NCI-H1694 treated with DMSO at 0.1 percent for 48 hours (cell line): ENCODE measurements around the gene CST9.

Experiments
- DNase-seq: peaks from one replicate; lab custom pipeline; 2025; lab: John Stamatoyannopoulos, UW

CST9 gene, protein sequence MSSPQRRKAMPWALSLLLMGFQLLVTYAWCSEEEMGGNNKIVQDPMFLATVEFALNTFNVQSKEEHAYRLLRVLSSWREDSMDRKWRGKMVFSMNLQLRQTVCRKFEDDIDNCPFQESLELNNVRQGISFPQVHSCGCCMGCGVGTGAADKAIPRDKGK

DNA sequence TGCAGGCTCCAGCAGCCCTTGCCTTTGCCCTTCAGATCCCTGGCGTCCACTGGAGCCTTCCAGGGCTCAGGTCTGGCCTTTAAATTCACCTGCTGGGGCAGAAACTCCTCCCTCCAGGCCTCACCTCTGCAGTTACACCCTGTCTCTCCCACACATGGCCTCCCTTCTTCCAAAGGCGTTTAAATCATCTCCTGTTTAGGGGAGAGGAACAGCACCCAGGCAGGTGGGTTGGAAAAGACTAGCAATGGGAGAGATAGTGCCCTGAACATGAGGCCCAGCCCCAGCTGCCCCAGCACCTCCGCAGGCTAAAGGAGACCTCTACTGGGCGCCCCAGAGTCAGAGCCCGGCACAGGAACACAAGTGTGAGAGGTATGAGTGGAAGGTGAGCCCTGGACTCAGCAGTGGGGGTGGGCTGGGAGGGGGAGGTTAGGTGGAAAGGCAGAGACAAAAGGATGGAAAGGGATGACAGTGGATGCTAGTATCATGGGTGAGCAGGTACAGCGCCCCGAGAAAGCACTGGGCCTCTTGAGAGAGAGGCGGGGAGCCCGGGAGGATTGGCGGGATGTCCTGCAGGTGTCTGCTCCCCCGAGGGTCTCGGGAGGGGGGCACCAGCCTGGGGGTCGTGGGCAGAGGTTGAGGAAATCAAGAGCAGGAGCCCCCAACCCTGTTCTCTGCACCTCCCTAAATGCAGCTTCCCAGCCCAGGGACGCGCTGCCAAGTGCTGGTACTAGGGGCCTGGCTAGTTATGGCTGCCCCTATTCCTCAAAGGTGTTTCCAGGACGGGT, at the start of gene CST9:
CST9 (minus strand) TSS at position 51 of the 785 bp plus-strand sequence. CDS start 53 bp downstream, outside the sequence.
- DNase-seq = no peak

DNA sequence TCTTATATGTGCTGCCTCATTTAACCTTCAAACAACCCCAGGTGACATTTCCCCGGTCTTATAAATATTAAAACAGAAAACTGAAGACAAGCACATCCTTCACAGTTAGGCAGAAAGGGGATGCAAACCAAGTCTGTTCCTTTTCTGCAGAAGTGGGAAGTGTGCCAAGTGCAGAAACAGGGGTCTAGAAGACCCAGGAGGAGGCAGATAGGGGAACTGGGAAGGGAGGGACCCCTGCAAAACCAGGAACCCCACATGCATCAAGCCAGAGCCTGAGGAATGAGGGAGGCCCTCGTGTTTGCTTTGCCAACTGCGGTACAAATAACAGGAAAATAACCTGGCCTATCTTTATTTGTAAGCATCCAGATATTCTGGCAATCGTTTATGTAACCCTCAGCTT, 49.0 kb upstream of the CST9 start:
- DNase-seq = no peak

DNA sequence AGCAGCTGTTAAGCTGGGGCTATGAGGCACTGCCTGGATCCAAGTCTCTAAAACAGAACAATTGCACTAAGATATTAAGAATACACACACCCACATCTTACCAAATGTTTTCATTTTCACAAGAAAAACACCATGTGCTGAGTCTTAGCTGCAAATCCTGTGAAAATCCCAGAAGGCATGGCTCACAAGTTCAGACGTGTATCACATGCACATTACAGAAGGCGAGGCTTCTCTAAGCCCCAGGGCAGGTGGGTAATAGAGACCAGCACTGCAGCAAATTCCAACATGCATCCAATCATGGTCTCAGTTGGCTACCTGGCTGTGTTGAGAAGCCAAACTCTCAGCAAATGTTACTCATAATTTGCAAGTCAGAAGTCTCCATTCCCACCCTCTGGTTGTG, 48.3 kb upstream of the CST9 start:
- no peak for DNase-seq

DNA sequence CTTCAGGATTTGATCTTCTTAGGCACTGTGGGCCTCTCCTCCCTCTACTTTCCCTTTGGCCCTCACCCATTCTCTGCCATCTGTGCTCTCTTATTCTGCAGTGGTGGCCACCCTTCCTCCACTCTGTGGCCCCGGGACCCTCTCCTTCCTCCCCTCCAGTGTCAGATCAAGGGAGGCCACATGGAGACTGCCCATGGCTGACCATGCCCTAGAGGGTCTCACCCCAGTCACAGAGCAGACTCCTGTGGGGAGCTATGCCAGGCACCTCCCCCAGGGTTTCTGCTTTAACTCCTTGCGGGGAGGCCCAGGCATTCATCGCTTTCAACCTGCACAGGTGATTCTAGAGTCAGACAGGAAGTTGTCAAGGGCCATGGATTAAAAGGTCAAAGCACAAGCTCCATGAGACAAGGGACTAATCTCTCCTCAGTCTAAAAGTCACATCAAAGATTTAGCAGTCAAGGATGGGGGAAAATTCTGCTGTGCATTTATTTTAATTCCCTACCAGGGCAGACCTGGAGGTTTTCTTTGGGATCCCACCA, 47.8 kb upstream of the CST9 start:
- DNase-seq = no peak

DNA sequence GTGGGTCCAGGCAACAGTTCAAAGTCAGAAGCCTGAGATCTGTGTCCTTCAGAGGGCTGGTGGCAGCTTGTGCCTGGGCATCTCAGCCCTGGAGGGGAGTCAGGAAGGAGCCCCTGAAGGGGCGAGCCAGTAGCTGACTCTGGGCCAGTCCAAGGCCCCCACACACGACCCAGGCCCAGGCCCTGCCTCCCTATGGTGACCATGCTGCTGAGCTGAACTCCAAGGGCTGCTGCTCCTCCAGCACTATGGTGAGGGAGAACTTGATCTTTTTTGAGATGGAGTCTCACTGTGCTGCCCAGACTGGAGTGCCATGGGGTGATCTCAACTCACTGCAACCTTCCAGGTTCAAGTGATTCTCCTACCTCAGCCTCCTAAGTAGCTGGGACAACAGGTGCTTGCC, 47.2 kb upstream of the CST9 start:
- no peak for DNase-seq

DNA sequence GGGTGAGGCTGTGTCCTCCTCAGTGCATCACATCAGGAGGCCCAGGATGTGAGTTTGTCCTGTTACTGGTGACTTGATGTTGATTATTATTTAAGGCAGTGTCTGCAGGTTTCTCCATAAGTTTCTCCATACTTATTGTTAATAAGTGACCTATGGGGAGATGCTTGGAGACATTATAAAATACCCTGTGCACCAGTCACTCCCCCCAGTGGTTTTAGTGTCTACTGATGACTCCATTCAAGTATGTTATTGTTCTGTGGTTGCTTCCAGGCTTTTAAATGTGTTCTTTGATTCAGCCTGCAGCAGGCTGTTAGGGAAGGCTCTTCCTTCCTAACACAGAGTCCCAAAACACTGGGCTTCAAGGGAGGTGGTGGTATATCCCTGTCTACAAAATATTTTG, 46.7 kb upstream of the CST9 start:
- DNase-seq = no peak

DNA sequence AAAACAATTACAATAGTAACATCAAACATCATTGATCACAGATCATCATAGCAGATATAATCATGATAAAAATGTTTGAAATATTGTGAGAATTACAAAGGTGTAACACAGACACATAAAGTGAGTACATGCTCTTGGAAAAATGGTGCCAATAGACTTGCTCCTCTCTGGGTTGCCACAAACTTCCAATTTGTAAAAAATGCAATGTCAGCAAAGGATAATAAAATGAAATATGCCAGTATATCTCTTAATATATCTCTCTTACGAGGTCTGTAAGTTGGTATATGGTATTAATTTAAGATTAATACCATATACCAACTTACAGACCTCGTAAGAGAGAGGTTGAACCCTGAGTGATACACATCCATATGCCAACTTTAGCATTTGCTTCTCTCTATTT, 45.4 kb upstream of the CST9 start:
- DNase-seq = no peak

DNA sequence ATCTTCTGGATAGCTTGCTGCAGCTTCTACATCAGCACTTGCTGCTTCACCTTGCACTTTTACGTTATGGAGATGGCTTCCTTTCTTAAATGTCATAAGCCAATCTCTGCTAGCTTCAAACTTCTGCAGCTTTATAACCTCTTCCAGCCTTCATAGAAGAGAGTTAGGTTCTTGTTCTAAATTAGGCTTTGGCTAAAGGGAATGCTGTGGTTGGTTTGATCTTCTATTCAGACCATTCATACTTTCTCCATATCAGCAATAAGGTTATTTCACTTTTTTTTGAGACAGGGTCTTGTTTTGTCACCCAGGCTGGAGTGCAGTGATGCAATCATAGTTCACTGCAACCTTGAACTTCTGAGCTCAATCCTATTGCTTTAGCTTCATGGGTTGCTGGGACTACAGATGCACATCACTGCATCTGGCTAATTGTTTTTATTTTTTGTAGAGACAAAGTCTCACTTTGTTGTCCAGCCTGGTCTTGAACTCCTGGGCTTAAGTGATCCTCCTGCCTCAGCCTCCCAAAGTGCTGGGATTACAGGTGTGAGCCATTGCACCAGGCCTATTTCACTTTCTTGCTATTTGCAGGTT, 44.2 kb upstream of the CST9 start:
- DNase-seq = no peak

DNA sequence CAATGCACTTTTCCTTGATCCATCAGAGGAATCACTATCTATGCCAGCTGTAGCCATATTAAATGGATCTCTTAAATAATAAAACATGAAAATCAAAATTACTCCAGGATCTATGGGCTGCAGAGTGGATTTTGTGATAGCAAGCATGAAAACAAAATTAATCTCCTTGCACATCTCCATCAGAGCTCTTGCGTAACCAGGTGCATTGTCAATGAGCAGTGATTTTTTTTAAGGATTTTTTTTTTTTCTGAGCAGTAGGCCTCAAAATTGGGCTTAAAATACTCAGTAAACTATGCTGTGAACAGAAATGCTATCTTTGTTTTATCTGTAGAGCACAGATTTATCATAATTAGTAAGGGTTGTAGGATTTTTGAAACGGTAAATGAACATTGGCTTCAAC, 43.5 kb upstream of the CST9 start:
- no peak for DNase-seq

DNA sequence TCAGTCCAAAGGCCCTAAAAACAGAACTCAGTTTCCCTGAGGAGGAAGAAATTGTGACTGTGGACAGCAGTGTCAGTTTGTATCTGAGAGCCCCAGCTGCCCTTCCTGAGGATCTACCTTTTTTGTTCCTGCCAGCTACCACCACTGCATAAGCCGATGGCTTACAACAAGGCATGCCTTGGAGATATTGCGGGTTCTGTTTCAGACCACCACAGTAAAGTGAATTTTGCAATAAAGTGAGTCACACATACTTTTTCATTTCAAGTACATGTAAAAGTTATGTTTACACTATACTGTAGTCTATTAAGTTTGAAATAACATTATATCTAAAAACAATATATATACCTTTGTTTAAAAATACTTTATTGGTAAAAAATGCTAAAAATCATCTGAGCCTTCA, 41.6 kb upstream of the CST9 start:
- DNase-seq = no peak

DNA sequence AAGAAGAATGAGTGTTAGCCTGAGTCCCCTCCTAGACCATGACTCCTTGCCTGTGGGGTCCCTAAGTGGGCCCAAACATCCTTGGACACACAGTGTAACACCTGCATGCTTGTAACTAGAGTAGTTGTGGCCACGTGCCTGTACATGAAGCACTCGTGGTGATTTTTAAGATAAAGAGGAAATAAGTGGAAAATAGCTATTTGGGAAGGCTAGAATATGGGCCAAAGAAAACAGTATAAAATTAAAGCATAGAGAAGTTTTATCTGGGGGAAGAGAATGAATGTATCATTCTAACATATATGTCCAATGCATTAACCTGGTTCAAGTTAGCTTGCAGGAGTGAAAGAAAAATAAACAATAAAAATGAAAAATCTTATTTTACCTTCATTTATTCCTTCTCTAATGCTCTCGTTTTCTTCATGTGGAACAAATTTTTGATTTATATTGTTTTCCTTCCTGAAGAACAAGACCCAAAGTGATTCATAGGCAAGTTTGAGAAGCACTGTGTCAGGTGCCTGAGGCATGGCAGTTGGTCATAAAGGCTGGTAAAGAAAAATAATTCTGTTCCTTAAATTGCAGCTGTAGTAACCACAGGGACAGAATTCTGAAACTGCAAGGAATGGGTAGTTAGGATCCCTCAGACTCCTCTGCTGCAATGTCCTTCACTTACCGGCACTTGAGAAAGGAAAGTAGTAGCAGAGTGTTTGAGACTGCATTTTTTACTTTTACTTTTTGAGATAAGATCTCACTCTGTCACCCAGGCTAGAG, 40.6 kb upstream of the CST9 start:
- DNase-seq = no peak

DNA sequence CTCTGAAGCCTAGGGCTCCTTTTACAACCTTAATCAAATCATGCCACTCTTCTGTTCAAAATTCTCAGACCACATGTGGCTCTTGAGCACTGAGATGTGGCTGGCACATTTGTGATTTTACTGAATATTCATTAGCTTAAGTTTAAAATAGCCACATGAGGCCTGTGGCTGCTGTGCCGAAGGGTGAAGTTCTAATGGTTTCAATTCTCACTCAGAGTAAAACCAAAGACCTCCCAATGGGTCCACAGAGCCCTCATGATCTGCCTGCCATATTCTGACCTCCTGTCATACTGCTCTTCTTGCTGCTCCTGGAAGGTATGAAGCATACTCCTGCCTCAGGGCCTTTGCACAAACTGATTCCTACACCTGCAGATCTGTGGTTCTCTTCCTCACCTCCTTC, 39.9 kb upstream of the CST9 start:
- DNase-seq = no peak

DNA sequence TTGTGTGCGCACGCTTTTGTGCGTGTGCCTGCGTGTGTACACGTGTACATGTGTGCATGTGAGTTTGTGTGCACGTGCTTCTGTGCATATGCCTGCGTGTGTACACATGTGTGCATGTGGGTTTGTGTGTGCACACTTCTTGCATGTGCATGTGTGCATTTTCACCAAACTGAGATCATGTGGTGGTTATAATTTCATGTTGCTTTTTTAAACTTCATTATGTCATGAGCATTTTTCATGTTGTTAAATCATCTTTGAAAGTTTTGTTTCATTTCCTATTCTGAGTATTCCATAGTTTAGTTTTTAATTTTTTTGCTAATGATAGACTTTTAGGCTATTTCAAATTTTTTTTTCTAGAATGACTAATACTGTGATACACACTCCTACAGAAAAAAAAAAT, 38.4 kb upstream of the CST9 start:
- DNase-seq = no peak

DNA sequence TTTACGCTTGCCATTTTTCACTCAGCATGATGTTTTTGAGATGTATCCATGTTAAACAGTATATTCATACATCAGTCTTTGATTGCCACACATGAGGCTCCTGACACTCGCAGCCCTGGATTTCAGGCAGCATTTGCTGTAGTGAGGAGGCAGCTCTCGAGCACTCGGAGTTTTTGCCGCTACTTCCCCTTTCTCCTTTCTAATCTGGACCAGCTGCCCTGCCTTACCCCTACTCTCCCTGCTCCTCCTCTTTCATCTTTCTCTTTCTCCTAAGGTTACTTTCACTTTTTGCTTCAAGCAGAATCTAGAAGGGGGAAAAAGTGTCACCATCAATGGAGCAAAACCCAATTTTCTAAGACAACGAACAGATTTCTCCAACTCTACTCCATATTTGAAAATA, 37.9 kb upstream of the CST9 start:
- DNase-seq = no peak

DNA sequence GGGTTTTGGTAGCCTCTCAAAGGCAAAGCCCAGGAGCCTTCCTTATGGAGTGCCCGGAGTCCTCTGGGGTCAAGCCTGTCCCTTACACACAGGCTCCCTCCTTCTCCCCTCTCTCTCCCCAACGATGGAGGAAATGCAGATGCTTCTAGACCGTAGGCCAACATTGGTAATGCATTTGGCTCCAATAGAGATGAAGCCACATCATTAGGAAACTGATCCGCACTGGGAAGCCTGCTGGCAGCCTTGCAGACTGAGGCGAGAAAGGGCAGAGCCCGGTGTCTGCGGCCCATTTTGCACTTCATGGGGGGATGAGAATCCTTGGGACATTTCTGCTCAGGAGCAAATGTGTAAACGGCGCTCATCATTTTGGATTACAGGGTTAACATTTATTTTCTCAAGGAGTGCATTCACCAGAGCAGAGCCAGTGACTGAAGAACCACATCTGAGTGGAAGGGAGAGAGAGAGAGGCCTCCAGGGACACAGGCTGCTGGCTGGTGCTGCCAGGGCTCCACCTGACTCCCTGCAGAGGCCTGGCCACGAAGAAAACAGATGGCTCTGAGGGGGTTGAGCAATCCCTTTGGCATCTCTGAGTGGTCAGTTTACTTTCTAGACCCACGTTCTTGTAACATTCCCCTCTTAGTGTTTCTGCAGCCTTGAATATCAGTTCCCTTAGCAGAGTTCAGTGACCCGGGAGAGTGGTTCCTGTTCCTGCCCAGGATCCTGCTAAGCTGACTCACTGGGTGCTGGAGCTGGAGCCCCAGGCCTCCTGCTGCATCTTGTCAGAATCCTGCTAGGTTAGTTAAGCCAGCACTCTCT, 36.4 kb upstream of the CST9 start:
- DNase-seq = no peak

DNA sequence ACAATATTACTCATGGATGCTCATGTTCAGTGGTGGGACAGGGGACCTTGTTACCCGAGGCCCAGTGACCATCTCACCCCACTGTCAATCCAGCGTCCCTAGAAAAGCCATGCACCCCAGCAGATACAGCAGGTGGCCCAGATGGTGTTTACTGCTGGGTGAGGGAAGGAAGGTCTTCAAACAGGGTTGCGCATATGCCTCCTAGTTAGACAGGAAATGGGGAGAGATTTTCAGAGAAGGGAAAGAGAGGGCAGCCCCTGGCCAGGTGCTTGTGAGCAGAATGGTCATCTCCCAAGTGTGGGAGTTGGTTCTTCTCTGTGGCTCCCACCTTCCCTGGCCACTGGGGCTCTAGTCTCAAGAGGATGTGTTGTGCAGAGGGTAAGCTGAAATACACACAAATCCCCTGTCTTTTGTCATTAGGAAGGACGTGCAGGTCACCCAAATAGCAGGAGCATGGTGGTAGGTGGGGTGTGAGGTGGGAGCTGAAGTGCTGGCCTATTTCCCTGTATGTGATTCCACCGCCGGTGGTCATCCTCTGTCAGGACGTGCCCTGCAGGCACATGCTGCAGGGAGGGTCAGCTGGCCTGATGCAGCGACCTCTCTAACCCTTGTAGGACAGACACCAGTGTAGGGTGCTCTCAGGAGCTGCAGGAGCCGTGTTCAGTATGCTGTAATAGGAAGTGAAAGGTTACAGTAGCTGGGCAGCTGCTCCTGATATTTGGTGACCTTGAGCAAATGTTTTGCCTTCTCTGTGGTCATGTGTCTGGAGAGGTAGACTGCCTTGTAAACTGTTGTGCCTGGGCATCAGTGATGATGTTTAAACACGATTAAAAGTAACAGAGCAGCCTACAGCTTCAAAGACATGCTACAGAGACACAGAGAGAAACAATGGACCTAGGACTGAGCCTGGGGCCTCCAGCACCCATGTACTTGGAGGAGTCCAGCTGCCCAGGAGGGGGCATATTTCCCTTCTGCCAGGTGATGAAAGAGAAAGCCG, 35.3 kb upstream of the CST9 start:
- peak; percentile 42 for DNase-seq

DNA sequence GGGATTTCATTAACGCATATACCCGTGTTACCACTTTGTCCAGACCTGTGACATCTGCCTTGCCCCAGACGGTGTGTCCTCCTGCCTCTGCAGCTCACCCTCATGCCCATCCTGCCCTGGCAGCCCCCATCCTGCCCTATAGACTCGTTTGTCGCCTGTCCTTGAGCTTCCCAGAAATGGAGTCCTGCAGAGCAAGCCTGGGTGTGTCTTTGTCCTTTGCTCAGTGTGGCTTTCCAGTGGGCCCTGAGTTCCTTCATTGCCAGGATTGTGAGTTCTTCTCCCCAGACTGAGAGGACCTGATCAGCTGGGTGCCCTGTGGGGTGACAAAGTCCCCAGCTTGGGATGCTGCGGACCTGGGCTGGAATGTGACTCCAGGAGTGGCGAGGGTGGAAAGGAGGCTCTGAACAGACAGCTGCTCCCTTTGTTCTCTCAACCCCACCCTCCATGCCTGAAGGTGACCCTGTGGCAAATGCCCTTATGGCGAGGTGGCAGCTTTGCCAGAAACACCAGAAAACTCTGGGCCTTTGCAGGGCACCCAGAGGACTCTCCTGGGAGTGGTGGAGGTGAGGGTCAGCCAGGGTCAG, 34.4 kb upstream of the CST9 start:
- DNase-seq = peak; percentile 7

DNA sequence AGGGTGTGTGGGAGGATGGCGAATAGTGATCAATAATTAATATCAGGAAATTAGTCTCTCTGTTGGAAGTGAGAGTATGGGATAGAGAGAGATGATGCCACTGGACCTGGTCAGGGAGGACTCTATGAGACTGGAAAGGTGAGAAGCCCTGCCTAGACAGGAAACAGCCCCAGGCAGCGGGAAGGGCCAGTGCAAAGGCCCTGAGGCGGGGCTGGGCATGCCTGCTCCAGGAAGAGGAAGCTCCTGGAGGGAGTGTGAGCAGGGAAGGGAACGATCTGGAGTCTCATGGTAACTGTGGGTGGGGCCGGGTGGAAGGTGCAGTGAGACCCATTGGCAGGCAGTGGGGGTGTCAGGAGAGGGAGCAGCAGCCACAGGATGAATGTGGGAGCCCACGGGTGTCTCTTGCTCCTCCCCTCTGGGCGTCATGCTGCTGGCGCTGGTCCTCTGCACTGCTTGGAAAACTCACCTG, 33.8 kb upstream of the CST9 start:
- DNase-seq = no peak

DNA sequence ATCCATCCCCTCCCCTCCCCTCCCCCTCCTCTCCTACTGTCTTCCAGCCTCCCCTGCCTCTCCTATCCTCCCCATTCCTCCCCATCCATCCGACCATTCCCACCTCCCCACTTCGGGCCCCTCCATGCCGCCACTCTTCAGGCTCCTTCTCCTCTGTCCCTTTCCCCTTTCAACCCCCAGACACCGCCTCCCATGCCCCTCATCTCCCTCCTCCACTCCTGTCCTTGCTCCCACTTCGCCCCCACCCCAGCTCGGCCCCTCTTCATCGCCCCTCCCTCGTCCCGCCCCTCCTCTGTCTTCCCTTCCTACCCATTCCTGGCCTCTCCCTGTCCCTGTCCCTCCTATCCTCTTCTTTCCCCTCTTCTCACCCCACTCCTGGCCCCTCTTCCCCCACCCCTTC, 32.6 kb upstream of the CST9 start:
- DNase-seq = no peak
